Measurements from ENCODE around the gene ZNF664. TPM values are rescaled to one million over a fixed set of nuclear protein-coding genes. Genes with fewer than 3 reads are reported as not detected.

Gene ZNF664
- total and polyA plus RNA-seq, 2 donors (not counting 1 experiment from before 2014, with no cell fraction given): 14.3 to 47.1 TPM

DNA sequence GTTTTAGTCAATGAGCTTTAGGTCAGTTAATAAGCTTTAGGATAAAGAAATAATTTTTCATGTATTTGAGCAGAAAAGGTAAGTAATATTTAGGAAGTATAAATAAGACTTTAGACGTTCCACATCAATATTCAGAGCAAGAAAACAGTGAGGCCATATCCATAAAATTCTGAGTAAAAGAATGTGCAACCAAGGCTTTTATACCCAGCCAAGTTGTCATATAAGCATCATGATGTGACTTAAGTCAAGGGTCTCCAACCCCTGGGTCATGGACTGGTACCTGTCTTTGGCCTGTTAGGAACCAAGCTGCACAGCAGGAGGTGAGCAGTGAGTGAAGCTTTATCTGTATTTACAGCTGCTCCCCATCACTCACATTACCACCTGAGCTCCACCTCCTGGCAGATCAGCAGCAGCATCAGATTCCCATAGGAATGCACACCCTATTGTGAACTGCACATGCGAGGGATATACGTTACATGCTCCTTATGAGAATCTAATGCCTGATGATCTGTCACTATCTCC, 74.1 kb downstream of the ZNF664 start:
- H3K27me3 ChIP-seq (replicated peaks in 1 of 4; ENCODE audit: control extremely low read depth in 1 of 4, control insufficient read depth in 3 of 4, insufficient read depth in 4 of 4, low read length in 3 of 4): no peaks in the 10 kb centered on the region
- no peaks in the 10 kb centered on the region for H3K79me2 ChIP-seq (ENCODE audit: control insufficient read depth, insufficient read depth, low read length)
- Mint-ChIP-seq H3K9me3 (ENCODE audit: insufficient read depth) (peaks cover 17% of the 10 kb centered on the region), H3K27me3 (no peaks in the 10 kb centered on the region), H3K4me3 (no peak overlapping the region), H3K4me1 (no peaks in the 10 kb centered on the region), H3K27ac (no peak overlapping the region)
- CTCF ChIA-PET: interaction anchor here (1.0 kb wide), 1 partner anchor 720 kb away, joined by 3 read pairs; no protein-coding TSS in a partner anchor
- 76% methylated on average over 2 of the region's 3 CpGs for WGBS (ENCODE audit: insufficient coverage)
- no peak overlapping the region for H2AFZ ChIP-seq (ENCODE audit: insufficient read depth, low read depth, low read length, poor library complexity, severe bottlenecking)
- peaks cover 3 to 22% (median 16%) of the 10 kb centered on the region in 3 donors for H3K9me3 ChIP-seq (ENCODE audit: control extremely low read depth in 1 of 3, control insufficient read depth in 2 of 3, insufficient read depth in 1 of 3, low read length in 2 of 3)
- POLR2A ChIA-PET: interaction anchor here (0.6 kb wide), 1 partner anchor 9 kb away, joined by 7 read pairs; no protein-coding TSS in a partner anchor
- no peaks in the 10 kb centered on the region for H3K36me3 ChIP-seq (replicated peaks in 1 of 2; ENCODE audit: control extremely low read depth in 1 of 2, control insufficient read depth in 1 of 2, extremely low read depth in 1 of 2, insufficient read depth in 2 of 2, low read length in 1 of 2)
- ATAC-seq (ENCODE audit: low read depth) (no peak), DNase-seq (no peak)
- no peaks in the 10 kb centered on the region for H4K20me1 ChIP-seq (ENCODE audit: control insufficient read depth, insufficient read depth, low read length, poor library complexity, severe bottlenecking)
- H3K9ac ChIP-seq (ENCODE audit: low read length): no peak overlapping the region
- no peak overlapping the region for H3K4me2 ChIP-seq (replicated peaks; ENCODE audit: low read depth, low read length, poor library complexity, severe bottlenecking)
- H3K4me3 ChIP-seq (ENCODE audit: control extremely low read depth in 1 of 5, extremely low read depth in 1 of 5, insufficient read depth in 1 of 5, low read depth in 2 of 5, low read length in 4 of 5): no peak overlapping the region
- H3K27ac ChIP-seq (ENCODE audit: low read length in 2 of 2): no peak overlapping the region
- intact Hi-C loops (cut with micrococcal nuclease): no loop called here
- no peaks in the 10 kb centered on the region for H3K4me1 ChIP-seq (ENCODE audit: control insufficient read depth in 2 of 2, insufficient read depth in 2 of 2, low read length in 2 of 2)
- TF ChIP-seq, protein P1, sequence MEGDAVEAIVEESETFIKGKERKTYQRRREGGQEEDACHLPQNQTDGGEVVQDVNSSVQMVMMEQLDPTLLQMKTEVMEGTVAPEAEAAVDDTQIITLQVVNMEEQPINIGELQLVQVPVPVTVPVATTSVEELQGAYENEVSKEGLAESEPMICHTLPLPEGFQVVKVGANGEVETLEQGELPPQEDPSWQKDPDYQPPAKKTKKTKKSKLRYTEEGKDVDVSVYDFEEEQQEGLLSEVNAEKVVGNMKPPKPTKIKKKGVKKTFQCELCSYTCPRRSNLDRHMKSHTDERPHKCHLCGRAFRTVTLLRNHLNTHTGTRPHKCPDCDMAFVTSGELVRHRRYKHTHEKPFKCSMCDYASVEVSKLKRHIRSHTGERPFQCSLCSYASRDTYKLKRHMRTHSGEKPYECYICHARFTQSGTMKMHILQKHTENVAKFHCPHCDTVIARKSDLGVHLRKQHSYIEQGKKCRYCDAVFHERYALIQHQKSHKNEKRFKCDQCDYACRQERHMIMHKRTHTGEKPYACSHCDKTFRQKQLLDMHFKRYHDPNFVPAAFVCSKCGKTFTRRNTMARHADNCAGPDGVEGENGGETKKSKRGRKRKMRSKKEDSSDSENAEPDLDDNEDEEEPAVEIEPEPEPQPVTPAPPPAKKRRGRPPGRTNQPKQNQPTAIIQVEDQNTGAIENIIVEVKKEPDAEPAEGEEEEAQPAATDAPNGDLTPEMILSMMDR (IDR thresholded peaks at IDR 0.05): no peak
- no peak for TF ChIP-seq EZH2 (IDR thresholded peaks at IDR 0.05; ENCODE audit: borderline replicate concordance, insufficient read depth, low read depth, low read length, poor library complexity, severe bottlenecking)

DNA sequence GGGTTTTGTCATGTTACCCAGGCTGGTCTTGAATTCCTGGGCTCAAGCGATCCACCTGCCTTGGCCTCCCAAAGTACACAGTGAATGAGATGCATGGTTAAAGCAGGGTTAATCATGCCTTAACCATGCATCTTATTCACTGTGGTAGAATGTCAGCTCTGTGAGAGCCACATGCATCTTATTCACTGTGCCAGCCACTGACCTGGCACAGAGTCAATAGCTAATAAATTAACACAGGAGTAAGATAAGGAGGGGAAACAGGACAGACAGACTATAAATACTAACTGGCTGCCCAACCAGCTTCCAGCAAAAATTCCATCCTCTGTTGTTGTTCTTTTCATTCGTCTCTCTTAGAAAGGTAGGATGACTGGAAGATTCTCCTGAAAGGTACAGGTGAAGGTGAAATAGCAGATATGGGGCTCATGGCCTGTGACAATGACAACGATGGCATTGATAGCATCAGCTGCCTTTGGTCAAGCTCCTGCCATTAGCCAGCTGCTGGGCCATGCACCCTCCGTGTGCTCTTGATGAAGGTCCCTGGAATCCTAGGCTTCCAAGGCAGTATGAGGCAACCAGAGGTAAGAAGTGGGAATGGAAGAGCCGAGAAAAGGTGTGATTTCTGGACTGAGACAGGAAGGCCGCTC, 76.6 kb downstream of the ZNF664 start:
- Histone ChIP-seq H3K79me2 (ENCODE audit: control insufficient read depth, insufficient read depth, low read length) (no peaks in the 10 kb centered on the region), H3K9me3 (ENCODE audit: control extremely low read depth in 1 of 3, control insufficient read depth in 2 of 3, insufficient read depth in 1 of 3, low read length in 2 of 3) (peaks cover 3 to 22% (median 16%) of the 10 kb centered on the region in 3 donors), H3K27me3 (replicated peaks in 1 of 4; ENCODE audit: control extremely low read depth in 1 of 4, control insufficient read depth in 3 of 4, insufficient read depth in 4 of 4, low read length in 3 of 4) (no peaks in the 10 kb centered on the region), H3K4me3 (ENCODE audit: control extremely low read depth in 1 of 5, extremely low read depth in 1 of 5, insufficient read depth in 1 of 5, low read depth in 2 of 5, low read length in 4 of 5) (no peak overlapping the region), H3K36me3 (replicated peaks in 1 of 2; ENCODE audit: control extremely low read depth in 1 of 2, control insufficient read depth in 1 of 2, extremely low read depth in 1 of 2, insufficient read depth in 2 of 2, low read length in 1 of 2) (no peaks in the 10 kb centered on the region), H3K4me2 (replicated peaks; ENCODE audit: low read depth, low read length, poor library complexity, severe bottlenecking) (no peak overlapping the region), H2AFZ (ENCODE audit: insufficient read depth, low read depth, low read length, poor library complexity, severe bottlenecking) (no peak overlapping the region), H3K4me1 (ENCODE audit: control insufficient read depth in 2 of 2, insufficient read depth in 2 of 2, low read length in 2 of 2) (no peaks in the 10 kb centered on the region), H3K9ac (ENCODE audit: low read length) (no peak overlapping the region), H3K27ac (ENCODE audit: low read length in 2 of 2) (no peak overlapping the region), H4K20me1 (ENCODE audit: control insufficient read depth, insufficient read depth, low read length, poor library complexity, severe bottlenecking) (no peaks in the 10 kb centered on the region)
- TF ChIP-seq EZH2 (IDR thresholded peaks at IDR 0.05; ENCODE audit: borderline replicate concordance, insufficient read depth, low read depth, low read length, poor library complexity, severe bottlenecking): no peak
- TF ChIP-seq, protein P1 (IDR thresholded peaks at IDR 0.05): no peak
- H3K4me1 Mint-ChIP-seq: no peaks in the 10 kb centered on the region
- CTCF ChIA-PET: no interaction called here
- no peak overlapping the region for H3K4me3 Mint-ChIP-seq
- H3K27ac Mint-ChIP-seq: no peak overlapping the region
- DNase-seq (no peak), ATAC-seq (ENCODE audit: low read depth) (no peak)
- H3K9me3 Mint-ChIP-seq (ENCODE audit: insufficient read depth): peaks cover 17% of the 10 kb centered on the region
- H3K27me3 Mint-ChIP-seq: peaks cover 9% of the 10 kb centered on the region
- POLR2A ChIA-PET: interaction anchor here (0.6 kb wide), 1 partner anchor 604 kb away, joined by 7 read pairs; no protein-coding TSS in a partner anchor
- intact Hi-C loops (cut with micrococcal nuclease): no loop called here
- WGBS (ENCODE audit: insufficient coverage): 64% methylated on average over 4 of the region's 6 CpGs
